ENCODE results near the gene RBPJ.

The RBPJ gene

GRCh38 chr4:26320538-26321372, at the start of gene RBPJ:
Gene RBPJ, plus strand, starts transcription at chr4:26321014. Its CDS starts 15 bp downstream, at chr4:26321029.
- no peak for FAIRE-seq

DNA sequence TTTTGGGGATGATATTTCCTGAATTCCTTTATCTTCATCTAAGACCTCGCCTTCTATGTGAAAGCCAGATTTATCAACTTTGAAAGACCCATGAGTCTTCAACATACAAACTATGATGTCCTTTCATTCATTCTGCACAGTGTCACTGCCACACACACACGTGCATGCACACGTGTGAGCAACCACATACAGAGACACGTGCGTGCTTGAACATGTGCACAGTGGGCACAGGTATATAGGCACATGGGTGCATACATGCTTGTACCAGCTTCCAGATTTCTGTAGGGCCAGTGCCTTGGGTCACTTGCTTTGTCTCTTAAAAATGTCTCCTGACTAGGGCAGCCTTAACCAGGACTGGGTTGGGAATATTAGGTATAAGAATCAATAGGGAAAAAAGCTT, 49.1 kb upstream of the RBPJ start:
- FAIRE-seq = no peak

GRCh38 chr4:26272654-26273615, 47.9 kb upstream of the RBPJ start:
- no peak for FAIRE-seq

DNA sequence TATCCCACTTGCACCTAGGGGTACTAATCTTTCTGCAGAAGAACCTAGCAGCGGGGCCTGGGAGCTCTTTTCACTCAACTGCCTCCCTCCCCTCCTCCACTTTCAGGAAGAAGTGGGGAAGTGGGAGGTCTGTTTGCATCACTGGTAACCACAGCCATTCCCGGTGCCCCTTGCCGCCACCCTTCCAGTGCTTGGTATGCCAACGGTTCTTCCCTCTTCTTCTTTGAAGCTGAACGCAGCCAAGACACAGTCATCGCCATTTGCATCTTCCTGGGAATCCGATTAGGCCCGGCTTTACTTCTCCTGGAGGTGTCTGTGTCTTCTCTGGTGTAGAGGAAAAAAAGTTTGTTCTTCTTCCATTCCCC, 47.2 kb upstream of the RBPJ start:
- FAIRE-seq = no peak

- no peak for FAIRE-seq
Measured at GRCh38 chr4:26275281-26275680, 45.5 kb upstream of the RBPJ start.

DNA sequence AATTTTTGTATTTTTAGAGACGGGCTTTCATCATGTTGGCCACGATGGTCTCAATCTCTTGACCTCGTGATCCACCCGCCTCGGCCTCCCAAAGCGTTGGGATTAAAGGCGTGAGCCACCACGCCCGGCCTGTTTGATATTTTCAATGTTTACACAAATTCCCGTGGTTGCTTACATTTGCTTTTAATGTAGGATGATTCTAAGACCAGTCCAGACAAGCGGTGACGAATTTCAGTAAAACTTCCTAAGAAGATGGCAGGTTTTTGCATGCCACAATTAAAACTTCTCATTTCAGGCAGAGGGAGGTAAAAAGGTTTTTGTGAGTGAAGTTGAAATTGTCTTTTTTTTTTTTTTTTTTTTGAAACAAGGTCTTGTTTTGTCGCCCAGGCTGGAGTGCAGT, 41.4 kb upstream of the RBPJ start:
- no peak for FAIRE-seq

DNA sequence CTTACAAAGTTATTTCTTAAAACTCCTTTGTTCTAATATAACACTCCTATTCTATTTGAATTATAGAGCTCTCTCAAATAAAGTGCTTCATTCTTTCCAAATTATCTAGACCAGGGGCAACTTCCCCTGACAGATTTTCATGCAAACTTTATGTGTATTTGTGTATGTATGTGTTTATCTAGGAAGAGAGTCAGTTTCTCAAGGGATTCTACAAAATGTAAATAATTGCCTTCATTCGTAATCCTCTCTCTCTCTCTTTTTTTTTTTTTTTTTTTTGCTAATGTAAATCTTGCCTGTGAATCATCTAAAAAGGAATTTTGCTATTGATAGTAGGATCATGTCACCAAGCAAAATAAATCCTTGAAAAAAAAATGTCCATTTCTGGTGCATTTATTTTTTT, 38.9 kb upstream of the RBPJ start:
- FAIRE-seq = no peak

DNA sequence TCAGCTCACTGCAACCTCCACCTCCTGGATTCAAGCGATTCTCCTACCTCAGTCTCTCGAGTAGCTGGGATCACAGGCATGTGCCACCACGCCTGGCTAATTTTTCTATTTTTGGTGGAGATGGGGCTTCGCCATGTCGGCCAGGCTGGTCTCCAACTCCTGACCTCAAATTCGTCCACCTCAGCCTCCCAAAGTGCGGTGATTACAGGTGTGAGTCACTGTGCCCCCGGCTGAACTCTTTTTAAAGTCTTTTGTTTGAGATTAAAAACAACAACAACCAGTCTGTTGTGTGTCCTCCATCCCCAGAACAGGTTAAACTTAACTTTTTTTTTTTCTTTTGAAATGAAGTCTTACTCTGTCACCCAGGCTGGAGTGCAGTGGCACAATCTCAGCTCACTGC, 36.3 kb upstream of the RBPJ start:
- no peak for FAIRE-seq

DNA sequence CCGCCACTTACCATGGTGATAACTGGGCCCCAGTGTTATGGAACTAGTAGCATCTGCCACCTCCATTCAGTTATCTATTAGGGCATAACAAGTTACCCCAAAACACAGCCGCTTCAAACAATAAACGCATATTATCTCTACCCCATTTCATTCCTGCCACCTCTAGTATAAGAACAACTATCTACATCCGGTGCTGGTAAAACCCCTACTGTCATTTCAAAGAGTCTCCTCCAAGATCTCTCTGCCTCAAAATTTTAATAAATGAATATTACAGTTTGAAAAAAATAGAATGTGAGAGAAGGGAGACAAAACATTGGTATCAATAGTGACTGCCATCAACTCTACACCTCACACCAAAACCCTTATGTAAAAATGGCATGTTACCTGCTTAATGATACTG, 35.5 kb upstream of the RBPJ start:
- no peak for FAIRE-seq

DNA sequence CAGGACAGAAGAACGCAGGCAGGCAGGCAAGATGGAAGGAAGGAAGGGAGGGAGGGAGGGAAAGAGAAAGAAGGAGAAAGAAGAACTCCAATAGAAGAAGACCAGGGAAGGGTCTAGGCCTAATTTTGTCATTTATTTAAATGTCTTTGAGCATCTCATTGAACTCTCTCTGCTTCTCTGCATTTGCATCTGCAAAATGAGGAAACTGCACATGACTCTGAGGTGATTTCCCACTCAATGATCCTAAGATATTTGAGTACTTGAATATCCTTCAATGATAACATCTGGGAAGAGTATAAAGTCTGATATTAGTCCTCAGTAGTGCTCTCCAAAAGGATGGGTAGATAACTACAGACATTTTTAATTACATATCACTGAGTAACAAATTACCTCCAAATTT, 33.1 kb upstream of the RBPJ start:
- no peak for FAIRE-seq

GRCh38 chr4:26288355-26288909, 32.4 kb upstream of the RBPJ start:
- no peak for FAIRE-seq

- FAIRE-seq = no peak
Measured at GRCh38 chr4:26289401-26289800, 31.4 kb upstream of the RBPJ start.

DNA sequence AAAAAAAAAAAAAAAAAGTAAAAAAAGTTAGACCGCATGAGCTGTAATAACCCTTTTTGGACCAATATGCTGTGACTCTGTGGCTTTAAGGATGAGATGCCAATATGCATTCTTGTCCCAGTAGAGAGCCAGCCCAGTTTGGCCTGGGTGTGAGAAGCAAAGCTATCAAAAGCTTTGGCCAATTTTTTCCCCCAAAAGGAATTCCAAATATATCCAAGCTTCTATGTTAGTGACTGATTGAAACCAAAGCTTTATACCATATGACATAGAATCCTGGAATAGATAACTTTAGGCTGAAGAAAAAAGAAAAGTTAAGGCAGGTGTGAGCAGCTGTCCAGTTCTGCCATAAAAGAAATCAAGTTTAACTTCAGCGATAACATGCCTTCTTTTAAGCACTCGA, 30.5 kb upstream of the RBPJ start:
- no peak for FAIRE-seq

GRCh38 chr4:26294904-26295303, 25.9 kb upstream of the RBPJ start:
- no peak for FAIRE-seq

DNA sequence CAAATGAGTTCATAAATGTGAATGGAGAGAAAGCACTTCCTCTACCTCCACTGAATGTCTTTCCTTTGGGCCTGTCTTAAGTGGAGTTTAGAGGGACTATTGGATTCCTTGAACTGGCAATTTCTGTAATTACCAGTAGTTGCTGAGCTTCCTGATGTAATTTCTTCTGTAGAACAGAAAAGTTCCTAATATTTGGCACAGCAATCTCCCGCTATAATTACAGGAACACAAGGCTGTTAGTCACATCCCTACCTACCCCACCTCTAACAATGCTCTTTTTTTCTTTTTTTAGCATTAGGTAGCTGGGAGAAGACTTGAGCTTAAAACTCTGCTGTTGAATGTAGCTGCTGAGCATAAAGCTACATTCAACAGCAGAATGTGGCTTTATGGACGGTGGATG, 24.8 kb upstream of the RBPJ start:
- no peak for FAIRE-seq

- FAIRE-seq = no peak
Measured at GRCh38 chr4:26296514-26296913, 24.3 kb upstream of the RBPJ start.

- no peak for FAIRE-seq
Measured at GRCh38 chr4:26297219-26297618, 23.6 kb upstream of the RBPJ start.

GRCh38 chr4:26298198-26298947, 22.4 kb upstream of the RBPJ start:
- FAIRE-seq = no peak

- no peak for FAIRE-seq
Measured at GRCh38 chr4:26299254-26299882, 21.4 kb upstream of the RBPJ start.

- no peak for FAIRE-seq
Measured at GRCh38 chr4:26300314-26301307, 20.2 kb upstream of the RBPJ start.
